ENCODE data around the gene WDR64.
A peak's percentile ranks its signal among the peaks of the same experiment; 100 is the strongest.
"Not testable (repeated sequence)": the region's sequence is repeated elsewhere in the genome, so short reads cannot be mapped to it uniquely, and the experiment has no call there.

WDR64 gene

DNA sequence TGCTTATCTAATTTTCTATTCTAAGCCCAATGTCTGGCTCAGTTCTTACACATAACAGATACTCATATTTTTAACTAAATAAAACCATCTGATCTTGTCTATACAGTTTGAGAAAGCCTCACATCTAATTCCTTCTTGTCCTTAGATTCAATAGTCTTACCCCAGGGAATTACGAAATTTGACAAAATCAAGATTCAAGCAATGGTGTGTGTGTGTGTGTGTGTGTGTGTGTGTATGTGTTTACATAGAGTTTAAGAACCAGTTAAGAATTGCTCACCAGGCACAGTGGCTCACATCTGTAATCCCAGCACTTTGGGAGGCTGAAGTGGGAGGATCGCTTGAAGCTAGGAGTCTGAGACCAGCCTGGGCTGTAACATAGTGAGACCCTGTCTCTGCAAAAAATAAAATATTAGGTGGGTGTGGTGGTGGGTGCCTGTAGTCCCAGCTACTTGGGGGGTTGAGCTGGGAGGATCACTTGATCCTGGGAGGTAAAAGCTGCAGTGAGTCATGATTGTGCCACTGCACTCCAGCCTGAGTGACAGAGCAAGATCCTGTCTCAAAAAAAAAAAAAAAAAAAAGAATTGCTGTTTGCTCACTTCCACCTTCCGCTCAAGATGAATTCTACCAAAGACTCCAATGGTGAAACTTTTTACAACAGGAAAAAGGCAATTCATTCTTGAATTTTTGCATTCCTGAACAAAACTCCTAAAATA lies 6.2 kb downstream of the WDR64 start:
- H3K27ac ChIP-seq (ENCODE audit: low read depth, low read length): no peak overlapping the region
- H3K36me3 ChIP-seq (ENCODE audit: insufficient read depth, low read length): no peaks in the 10 kb centered on the region

GRCh38 chr1:241659016-241659415 lies 6.9 kb downstream of the WDR64 start:
- not testable (repeated sequence) for H3K4me3 ChIP-seq (ENCODE audit: low read depth, low read length); H2AFZ ChIP-seq (ENCODE audit: low read length, unreplicated experiment); H3K79me2 ChIP-seq (ENCODE audit: control insufficient read depth, insufficient read depth, low read length, unreplicated experiment); H3K27me3 ChIP-seq (ENCODE audit: insufficient read depth, low read length); H3K4me1 ChIP-seq (ENCODE audit: control insufficient read depth, insufficient read depth, low read length, unreplicated experiment); H3K36me3 ChIP-seq (ENCODE audit: insufficient read depth, low read length); H3K27ac ChIP-seq (ENCODE audit: low read depth, low read length)

More for the DNA sequence above, 6.2 kb downstream of the WDR64 start:
- Histone ChIP-seq H3K27me3 (ENCODE audit: insufficient read depth, low read length) (no peaks in the 10 kb centered on the region), H3K79me2 (ENCODE audit: control insufficient read depth, insufficient read depth, low read length, unreplicated experiment) (no peaks in the 10 kb centered on the region), H2AFZ (ENCODE audit: low read length, unreplicated experiment) (no peak overlapping the region), H3K4me3 (ENCODE audit: low read depth, low read length) (no peak overlapping the region), H3K4me1 (ENCODE audit: control insufficient read depth, insufficient read depth, low read length, unreplicated experiment) (no peaks in the 10 kb centered on the region)

DNA sequence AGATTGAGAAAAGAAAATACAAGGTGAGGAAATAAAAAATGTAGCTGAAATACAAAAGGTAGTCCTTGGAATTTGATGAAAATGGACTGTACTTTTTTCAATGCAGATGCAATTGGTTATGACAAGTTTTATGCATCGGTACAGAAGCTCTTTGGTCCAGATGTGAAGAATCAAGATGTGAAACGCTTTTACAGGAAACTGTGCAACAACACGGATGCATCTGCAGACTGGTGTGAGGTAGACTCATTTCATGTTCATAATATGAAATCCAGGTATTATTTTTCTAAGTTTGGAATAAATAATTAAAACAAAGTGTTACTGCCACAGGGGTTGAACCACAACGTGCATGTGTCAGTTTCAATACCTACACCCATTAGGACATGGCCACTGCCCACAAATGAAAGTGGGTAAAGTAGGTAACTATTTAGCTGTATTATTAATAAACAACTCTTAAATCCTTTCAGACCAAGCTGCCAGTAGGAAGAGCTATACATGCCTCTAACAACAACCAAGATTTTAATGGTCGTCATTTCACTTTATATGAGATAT lies 8.4 kb downstream of the WDR64 start:
- Histone ChIP-seq H3K79me2 (ENCODE audit: control insufficient read depth, insufficient read depth, low read length, unreplicated experiment) (no peaks in the 10 kb centered on the region), H3K27ac (ENCODE audit: low read depth, low read length) (no peak overlapping the region), H3K4me3 (ENCODE audit: low read depth, low read length) (no peak overlapping the region), H2AFZ (ENCODE audit: low read length, unreplicated experiment) (no peak overlapping the region), H3K4me1 (ENCODE audit: control insufficient read depth, insufficient read depth, low read length, unreplicated experiment) (no peaks in the 10 kb centered on the region), H3K27me3 (ENCODE audit: insufficient read depth, low read length) (no peaks in the 10 kb centered on the region), H3K36me3 (ENCODE audit: insufficient read depth, low read length) (no peaks in the 10 kb centered on the region)

DNA sequence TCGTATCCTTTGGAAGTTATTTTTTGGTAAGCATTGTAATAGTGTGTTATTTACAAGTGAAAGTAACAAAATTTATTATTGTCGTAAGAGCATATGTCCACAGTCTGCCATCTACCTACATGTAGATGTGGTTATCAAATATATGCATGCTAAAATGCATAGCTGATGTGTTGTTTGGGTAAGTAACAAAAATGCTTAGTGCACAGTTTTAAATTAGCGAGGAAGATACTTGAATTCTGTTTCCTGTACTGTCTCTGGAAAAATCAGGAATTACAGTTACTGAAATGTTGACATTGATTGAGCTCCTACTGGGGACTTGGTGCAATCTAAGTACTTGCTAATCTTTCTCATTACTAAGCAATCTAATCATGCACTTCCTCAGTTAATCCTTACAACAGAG lies 14.3 kb downstream of the WDR64 start:
- H3K79me2 ChIP-seq (ENCODE audit: control insufficient read depth, insufficient read depth, low read length, unreplicated experiment): no peaks in the 10 kb centered on the region
- no peaks in the 10 kb centered on the region for H3K27me3 ChIP-seq (ENCODE audit: insufficient read depth, low read length)
- no peak overlapping the region for H2AFZ ChIP-seq (ENCODE audit: low read length, unreplicated experiment)
- no peaks in the 10 kb centered on the region for H3K4me1 ChIP-seq (ENCODE audit: control insufficient read depth, insufficient read depth, low read length, unreplicated experiment)
- H3K27ac ChIP-seq (ENCODE audit: low read depth, low read length): no peak overlapping the region
- H3K36me3 ChIP-seq (ENCODE audit: insufficient read depth, low read length): no peaks in the 10 kb centered on the region
- no peak overlapping the region for H3K4me3 ChIP-seq (ENCODE audit: low read depth, low read length)

GRCh38 chr1:241672301-241672700 lies 20.2 kb downstream of the WDR64 start:
- Histone ChIP-seq H3K27me3 (ENCODE audit: insufficient read depth, low read length) (no peaks in the 10 kb centered on the region), H3K79me2 (ENCODE audit: control insufficient read depth, insufficient read depth, low read length, unreplicated experiment) (no peaks in the 10 kb centered on the region), H3K4me1 (ENCODE audit: control insufficient read depth, insufficient read depth, low read length, unreplicated experiment) (no peaks in the 10 kb centered on the region), H3K27ac (ENCODE audit: low read depth, low read length) (no peak overlapping the region), H2AFZ (ENCODE audit: low read length, unreplicated experiment) (no peak overlapping the region), H3K4me3 (ENCODE audit: low read depth, low read length) (no peak overlapping the region), H3K36me3 (ENCODE audit: insufficient read depth, low read length) (no peaks in the 10 kb centered on the region)

GRCh38 chr1:241674805-241675384 lies 22.8 kb downstream of the WDR64 start:
- no peaks in the 10 kb centered on the region for H3K27me3 ChIP-seq (ENCODE audit: insufficient read depth, low read length)

DNA sequence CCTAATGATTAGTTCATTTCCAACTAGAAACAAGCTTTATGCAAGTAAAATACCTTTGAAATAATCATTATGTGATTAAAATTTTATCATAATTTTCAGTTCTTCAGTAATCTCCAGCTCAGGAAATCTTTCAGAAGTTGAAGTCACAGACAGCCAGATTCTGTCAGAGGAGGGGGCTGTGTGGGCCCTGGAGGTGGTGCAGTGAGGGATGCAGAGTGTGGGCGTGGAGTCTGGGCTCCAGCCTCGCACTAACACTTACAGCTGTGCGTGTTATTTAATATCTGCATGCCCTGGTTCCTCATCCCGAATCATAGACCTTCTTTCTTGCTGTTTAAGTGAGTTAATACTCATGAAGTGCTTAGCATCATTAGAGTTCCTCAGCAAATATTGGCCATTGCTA lies 23.9 kb downstream of the WDR64 start:
- H3K4me1 ChIP-seq (ENCODE audit: control insufficient read depth, insufficient read depth, low read length, unreplicated experiment): no peaks in the 10 kb centered on the region
- peak overlapping the region; percentile 2 for H2AFZ ChIP-seq (ENCODE audit: low read length, unreplicated experiment)
- H3K27ac ChIP-seq (ENCODE audit: low read depth, low read length): no peak overlapping the region
- no peaks in the 10 kb centered on the region for H3K79me2 ChIP-seq (ENCODE audit: control insufficient read depth, insufficient read depth, low read length, unreplicated experiment)
- H3K36me3 ChIP-seq (ENCODE audit: insufficient read depth, low read length): no peaks in the 10 kb centered on the region
- no peak overlapping the region for H3K4me3 ChIP-seq (ENCODE audit: low read depth, low read length)
- no peaks in the 10 kb centered on the region for H3K27me3 ChIP-seq (ENCODE audit: insufficient read depth, low read length)

More at GRCh38 chr1:241674805-241675384, 22.8 kb downstream of the WDR64 start:
- H3K4me3 ChIP-seq (ENCODE audit: low read depth, low read length): no peak overlapping the region
- H3K79me2 ChIP-seq (ENCODE audit: control insufficient read depth, insufficient read depth, low read length, unreplicated experiment): no peaks in the 10 kb centered on the region
- H2AFZ ChIP-seq (ENCODE audit: low read length, unreplicated experiment): no peak overlapping the region
- no peaks in the 10 kb centered on the region for H3K36me3 ChIP-seq (ENCODE audit: insufficient read depth, low read length)
- H3K4me1 ChIP-seq (ENCODE audit: control insufficient read depth, insufficient read depth, low read length, unreplicated experiment): no peaks in the 10 kb centered on the region
- no peak overlapping the region for H3K27ac ChIP-seq (ENCODE audit: low read depth, low read length)

- no peaks in the 10 kb centered on the region for H3K36me3 ChIP-seq (ENCODE audit: insufficient read depth, low read length)
- no peak overlapping the region for H2AFZ ChIP-seq (ENCODE audit: low read length, unreplicated experiment)
- no peak overlapping the region for H3K27ac ChIP-seq (ENCODE audit: low read depth, low read length)
- H3K27me3 ChIP-seq (ENCODE audit: insufficient read depth, low read length): no peaks in the 10 kb centered on the region
- no peaks in the 10 kb centered on the region for H3K79me2 ChIP-seq (ENCODE audit: control insufficient read depth, insufficient read depth, low read length, unreplicated experiment)
- H3K4me3 ChIP-seq (ENCODE audit: low read depth, low read length): no peak overlapping the region
- H3K4me1 ChIP-seq (ENCODE audit: control insufficient read depth, insufficient read depth, low read length, unreplicated experiment): no peaks in the 10 kb centered on the region
Observed at GRCh38 chr1:241677201-241677600, 25.1 kb downstream of the WDR64 start.

- Histone ChIP-seq H3K4me3 (ENCODE audit: low read depth, low read length) (no peak overlapping the region), H2AFZ (ENCODE audit: low read length, unreplicated experiment) (no peak overlapping the region), H3K4me1 (ENCODE audit: control insufficient read depth, insufficient read depth, low read length, unreplicated experiment) (no peaks in the 10 kb centered on the region), H3K79me2 (ENCODE audit: control insufficient read depth, insufficient read depth, low read length, unreplicated experiment) (no peaks in the 10 kb centered on the region), H3K27me3 (ENCODE audit: insufficient read depth, low read length) (no peaks in the 10 kb centered on the region), H3K27ac (ENCODE audit: low read depth, low read length) (no peak overlapping the region), H3K36me3 (ENCODE audit: insufficient read depth, low read length) (no peaks in the 10 kb centered on the region)
Observed at GRCh38 chr1:241678536-241678935, 26.5 kb downstream of the WDR64 start.

DNA sequence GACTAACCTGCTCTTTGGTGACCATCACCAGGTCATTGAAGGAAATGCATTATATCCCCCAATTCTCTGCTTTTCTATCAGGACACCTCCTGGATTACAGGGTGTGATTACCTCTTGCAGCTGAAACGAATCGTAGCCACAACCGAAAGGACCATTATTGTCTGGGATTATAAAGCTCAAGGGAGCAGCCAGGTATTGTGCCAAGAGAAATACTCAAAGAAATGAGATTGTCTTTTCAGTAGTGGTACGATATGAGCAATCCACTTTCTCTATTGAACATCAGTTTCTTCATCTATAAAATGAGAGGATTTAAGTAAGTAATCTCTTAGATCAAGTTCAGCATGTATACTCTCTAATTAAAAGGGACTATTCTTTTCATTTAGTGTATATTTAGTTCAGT lies 27.3 kb downstream of the WDR64 start:
- Histone ChIP-seq H3K4me3 (ENCODE audit: low read depth, low read length) (no peak overlapping the region), H3K4me1 (ENCODE audit: control insufficient read depth, insufficient read depth, low read length, unreplicated experiment) (no peaks in the 10 kb centered on the region), H2AFZ (ENCODE audit: low read length, unreplicated experiment) (no peak overlapping the region), H3K36me3 (ENCODE audit: insufficient read depth, low read length) (no peaks in the 10 kb centered on the region), H3K27ac (ENCODE audit: low read depth, low read length) (no peak overlapping the region), H3K27me3 (ENCODE audit: insufficient read depth, low read length) (no peaks in the 10 kb centered on the region), H3K79me2 (ENCODE audit: control insufficient read depth, insufficient read depth, low read length, unreplicated experiment) (no peaks in the 10 kb centered on the region)

DNA sequence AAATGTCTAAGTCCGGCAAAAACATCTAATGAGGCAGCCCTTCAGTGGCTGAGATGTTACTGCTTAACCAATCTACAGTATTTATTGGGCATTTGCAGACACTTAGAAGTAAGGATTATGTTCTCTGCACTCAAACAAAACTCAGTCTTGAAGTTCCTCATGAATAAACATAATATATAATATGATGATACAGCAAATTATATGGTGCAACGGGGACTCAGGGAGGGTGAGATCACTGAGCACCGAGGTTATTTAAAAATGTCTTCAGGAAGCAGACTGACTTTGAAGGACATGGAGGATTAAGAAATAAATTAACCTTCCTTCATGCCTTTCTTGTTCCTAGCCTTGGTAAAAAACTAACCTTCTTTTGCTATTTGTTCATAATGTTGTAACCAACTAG lies 27.9 kb downstream of the WDR64 start:
- Histone ChIP-seq H3K4me1 (ENCODE audit: control insufficient read depth, insufficient read depth, low read length, unreplicated experiment) (no peaks in the 10 kb centered on the region), H3K27me3 (ENCODE audit: insufficient read depth, low read length) (no peaks in the 10 kb centered on the region), H2AFZ (ENCODE audit: low read length, unreplicated experiment) (no peak overlapping the region), H3K4me3 (ENCODE audit: low read depth, low read length) (no peak overlapping the region), H3K79me2 (ENCODE audit: control insufficient read depth, insufficient read depth, low read length, unreplicated experiment) (no peaks in the 10 kb centered on the region), H3K27ac (ENCODE audit: low read depth, low read length) (no peak overlapping the region), H3K36me3 (ENCODE audit: insufficient read depth, low read length) (no peaks in the 10 kb centered on the region)
